Natural killer cell treated with Interleukin-12 subunit alpha and Interleukin-12 subunit beta and Interleukin-15 and Interleukin-18, amount 100 ng/mL, for 72 hours (primary cell): ENCODE data around the gene EIF4E3. TPM values are rescaled to one million over a fixed set of nuclear protein-coding genes. Genes with fewer than 3 reads are reported as not detected.

Experiments
- ATAC-seq, 2 donors: fragments of 150-1000 bp; cut with Tn5 transposase in 1 of 2; sonication (Bioruptor Pico), chemical (Tn5 transposase) in 1 of 2; 2 replicates each; pipeline ENCODE4 v1.10.0; 2021
- DNase-seq: peaks from one replicate; pipeline ENCODE4 v3.0.0; 2022; ENCODE audit warnings: low spot score
- H3K27ac Mint-ChIP-seq, 2 donors: 1 replicate in 1 of 2; 2 replicates in 1 of 2; pipeline ENCODE4 v1.8.0; 2022; ENCODE audit warnings: mixed read lengths in 2 of 2, mild to moderate bottlenecking in 1 of 2, moderate library complexity in 1 of 2
- H3K27me3 Mint-ChIP-seq, 2 donors: 1 replicate in 1 of 2; 2 replicates in 1 of 2; pipeline ENCODE4 v1.8.0; 2022; ENCODE audit warnings: mixed read lengths in 2 of 2
- H3K36me3 Mint-ChIP-seq: one replicate; pipeline ENCODE4 v1.8.0; 2022; ENCODE audit warnings: mixed read lengths
- H3K4me1 Mint-ChIP-seq, 2 donors: 1 replicate in 1 of 2; 2 replicates in 1 of 2; pipeline ENCODE4 v1.8.0; 2022; ENCODE audit warnings: low read depth in 2 of 2, mixed read lengths in 2 of 2, mild to moderate bottlenecking in 1 of 2
- H3K4me3 Mint-ChIP-seq: one replicate; pipeline ENCODE4 v1.8.0; 2022; ENCODE audit warnings: mixed read lengths
- H3K9me3 Mint-ChIP-seq: 2 replicates; pipeline ENCODE4 v1.8.0; 2022; ENCODE audit warnings: mixed read lengths
- total RNA-seq, 2 donors: library from RNA; stranded (reverse); gene quantifications; one replicate each; pipeline ENCODE4 v1.2.3, GENCODE V29; 2022

EIF4E3 gene
- total RNA-seq, 2 donors from 2014 or later, result 20.4 to 24.0 TPM

GRCh38 chr3:71662056-71662455 is 63.1 kb downstream of the EIF4E3 start:
- DNase-seq (no peak), ATAC-seq (no peak)
- no peak overlapping the region for H3K27ac Mint-ChIP-seq
- H3K27me3 Mint-ChIP-seq, result no peaks in the 10 kb centered on the region
- peaks cover 12% of the 10 kb centered on the region for H3K36me3 Mint-ChIP-seq
- peaks cover 13 to 18% of the 10 kb centered on the region in 2 donors for H3K4me1 Mint-ChIP-seq
- H3K9me3 Mint-ChIP-seq, result peaks cover 8% of the 10 kb centered on the region
- no peak overlapping the region for H3K4me3 Mint-ChIP-seq

- DNase-seq, result no peak
- Mint-ChIP-seq H3K27ac (no peak overlapping the region), H3K27me3 (no peaks in the 10 kb centered on the region), H3K4me3 (no peak overlapping the region), H3K9me3 (no peaks in the 10 kb centered on the region), H3K4me1 (peaks cover 13% of the 10 kb centered on the region in 2 donors), H3K36me3 (no peaks in the 10 kb centered on the region)
- ATAC-seq, result no peak
These were observed 65.2 kb downstream of the EIF4E3 start for GRCh38 chr3:71659864-71660591.

GRCh38 chr3:71657831-71658530 is 67.2 kb downstream of the EIF4E3 start:
- H3K36me3 Mint-ChIP-seq, result no peaks in the 10 kb centered on the region
- H3K27me3 Mint-ChIP-seq, result no peaks in the 10 kb centered on the region
- no peak overlapping the region for H3K4me3 Mint-ChIP-seq
- H3K9me3 Mint-ChIP-seq, result no peaks in the 10 kb centered on the region
- H3K27ac Mint-ChIP-seq, result no peak overlapping the region
- DNase-seq (no peak), ATAC-seq (no peak)
- H3K4me1 Mint-ChIP-seq, result peaks cover 13% of the 10 kb centered on the region in 2 donors

GRCh38 chr3:71655061-71655460 is 70.1 kb downstream of the EIF4E3 start:
- no peak overlapping the region for H3K27ac Mint-ChIP-seq
- no peak overlapping the region for H3K4me3 Mint-ChIP-seq

GRCh38 chr3:71653414-71653807 is 71.8 kb downstream of the EIF4E3 start:
- no peak overlapping the region for H3K4me3 Mint-ChIP-seq
- ATAC-seq (no peak), DNase-seq (no peak)
- no peaks in the 10 kb centered on the region for H3K9me3 Mint-ChIP-seq
- H3K27ac Mint-ChIP-seq, result no peak overlapping the region
- no peaks in the 10 kb centered on the region for H3K27me3 Mint-ChIP-seq
- H3K36me3 Mint-ChIP-seq, result no peaks in the 10 kb centered on the region
- peaks cover 0 to 6% of the 10 kb centered on the region in 2 donors for H3K4me1 Mint-ChIP-seq

More at GRCh38 chr3:71655061-71655460, 70.1 kb downstream of the EIF4E3 start:
- Mint-ChIP-seq H3K36me3 (no peaks in the 10 kb centered on the region), H3K4me1 (peaks cover 12 to 15% of the 10 kb centered on the region in 2 donors), H3K9me3 (no peaks in the 10 kb centered on the region), H3K27me3 (no peaks in the 10 kb centered on the region)
- ATAC-seq, result no peak
- DNase-seq, result no peak

- Mint-ChIP-seq H3K4me1 (peaks cover 0 to 4% of the 10 kb centered on the region in 2 donors), H3K4me3 (no peak overlapping the region), H3K9me3 (no peaks in the 10 kb centered on the region), H3K27ac (no peak overlapping the region), H3K27me3 (no peaks in the 10 kb centered on the region), H3K36me3 (no peaks in the 10 kb centered on the region)
- DNase-seq, result no peak
- no peak for ATAC-seq
These were observed 72.3 kb downstream of the EIF4E3 start for GRCh38 chr3:71652781-71653413.

- no peak overlapping the region for H3K4me3 Mint-ChIP-seq
- no peak overlapping the region for H3K27ac Mint-ChIP-seq
- ATAC-seq (no peak), DNase-seq (no peak)
- H3K9me3 Mint-ChIP-seq, result no peaks in the 10 kb centered on the region
- no peaks in the 10 kb centered on the region for H3K36me3 Mint-ChIP-seq
- peaks cover 0 to 2% of the 10 kb centered on the region in 2 donors for H3K4me1 Mint-ChIP-seq
- no peaks in the 10 kb centered on the region for H3K27me3 Mint-ChIP-seq
These were observed 73.6 kb downstream of the EIF4E3 start for GRCh38 chr3:71651625-71652024.

- no peak for ATAC-seq
- no peaks in the 10 kb centered on the region for H3K27me3 Mint-ChIP-seq
- no peaks in the 10 kb centered on the region for H3K9me3 Mint-ChIP-seq
- no peak overlapping the region for H3K4me3 Mint-ChIP-seq
- no peak overlapping the region for H3K27ac Mint-ChIP-seq
- DNase-seq, result no peak
- peaks cover 0 to 2% of the 10 kb centered on the region in 2 donors for H3K4me1 Mint-ChIP-seq
- H3K36me3 Mint-ChIP-seq, result no peaks in the 10 kb centered on the region
These were observed 74.8 kb downstream of the EIF4E3 start for GRCh38 chr3:71650372-71650771.

- H3K4me3 Mint-ChIP-seq, result no peak overlapping the region
- no peak for ATAC-seq
- no peaks in the 10 kb centered on the region for H3K9me3 Mint-ChIP-seq
- no peak overlapping the region for H3K27ac Mint-ChIP-seq
- H3K4me1 Mint-ChIP-seq, result peaks cover 0 to 2% of the 10 kb centered on the region in 2 donors
- H3K36me3 Mint-ChIP-seq, result no peaks in the 10 kb centered on the region
- no peaks in the 10 kb centered on the region for H3K27me3 Mint-ChIP-seq
- no peak for DNase-seq
These were observed 75.4 kb downstream of the EIF4E3 start for GRCh38 chr3:71649757-71650156.

- ATAC-seq (no peak), DNase-seq (no peak)
- H3K27ac Mint-ChIP-seq, result no peak overlapping the region
- no peaks in the 10 kb centered on the region for H3K36me3 Mint-ChIP-seq
- H3K4me3 Mint-ChIP-seq, result no peak overlapping the region
- no peaks in the 10 kb centered on the region for H3K27me3 Mint-ChIP-seq
- peaks cover 0 to under 1% of the 10 kb centered on the region in 2 donors for H3K4me1 Mint-ChIP-seq
- no peaks in the 10 kb centered on the region for H3K9me3 Mint-ChIP-seq
These were observed 77.5 kb downstream of the EIF4E3 start for GRCh38 chr3:71647751-71648150.

GRCh38 chr3:71646971-71647370 is 78.2 kb downstream of the EIF4E3 start:
- ATAC-seq (no peak), DNase-seq (no peak)
- H3K36me3 Mint-ChIP-seq, result no peaks in the 10 kb centered on the region
- H3K9me3 Mint-ChIP-seq, result no peaks in the 10 kb centered on the region
- H3K4me1 Mint-ChIP-seq, result no peaks in the 10 kb centered on the region
- no peaks in the 10 kb centered on the region for H3K27me3 Mint-ChIP-seq
- H3K27ac Mint-ChIP-seq, result no peak overlapping the region
- no peak overlapping the region for H3K4me3 Mint-ChIP-seq

GRCh38 chr3:71645140-71645539 is 80.1 kb downstream of the EIF4E3 start:
- no peak for ATAC-seq
- H3K4me3 Mint-ChIP-seq, result no peak overlapping the region
- H3K27ac Mint-ChIP-seq, result no peak overlapping the region
- DNase-seq, result no peak
- H3K36me3 Mint-ChIP-seq, result no peaks in the 10 kb centered on the region
- H3K9me3 Mint-ChIP-seq, result no peaks in the 10 kb centered on the region
- H3K27me3 Mint-ChIP-seq, result no peaks in the 10 kb centered on the region
- H3K4me1 Mint-ChIP-seq, result no peaks in the 10 kb centered on the region

GRCh38 chr3:71641674-71642073 is 83.5 kb downstream of the EIF4E3 start:
- no peaks in the 10 kb centered on the region for H3K36me3 Mint-ChIP-seq
- H3K4me3 Mint-ChIP-seq, result no peak overlapping the region
- no peaks in the 10 kb centered on the region for H3K27me3 Mint-ChIP-seq
- no peaks in the 10 kb centered on the region for H3K4me1 Mint-ChIP-seq
- no peaks in the 10 kb centered on the region for H3K9me3 Mint-ChIP-seq
- H3K27ac Mint-ChIP-seq, result no peak overlapping the region
- ATAC-seq (peak in 1 of 2 donors; percentile 20), DNase-seq (no peak)

- no peaks in the 10 kb centered on the region for H3K4me1 Mint-ChIP-seq
- no peaks in the 10 kb centered on the region for H3K36me3 Mint-ChIP-seq
- ATAC-seq, result no peak
- H3K27ac Mint-ChIP-seq, result no peak overlapping the region
- no peak overlapping the region for H3K4me3 Mint-ChIP-seq
- H3K27me3 Mint-ChIP-seq, result no peaks in the 10 kb centered on the region
- H3K9me3 Mint-ChIP-seq, result no peaks in the 10 kb centered on the region
- DNase-seq, result no peak
These were observed 84.7 kb downstream of the EIF4E3 start for GRCh38 chr3:71640331-71640983.
